ENCODE measurements around the gene BEX3.
A peak's percentile ranks its signal among the peaks of the same experiment; 100 is the strongest.
"Not testable (repeated sequence)": the region's sequence is repeated elsewhere in the genome, so short reads cannot be mapped to it uniquely, and the experiment has no call there.

Gene BEX3

DNA sequence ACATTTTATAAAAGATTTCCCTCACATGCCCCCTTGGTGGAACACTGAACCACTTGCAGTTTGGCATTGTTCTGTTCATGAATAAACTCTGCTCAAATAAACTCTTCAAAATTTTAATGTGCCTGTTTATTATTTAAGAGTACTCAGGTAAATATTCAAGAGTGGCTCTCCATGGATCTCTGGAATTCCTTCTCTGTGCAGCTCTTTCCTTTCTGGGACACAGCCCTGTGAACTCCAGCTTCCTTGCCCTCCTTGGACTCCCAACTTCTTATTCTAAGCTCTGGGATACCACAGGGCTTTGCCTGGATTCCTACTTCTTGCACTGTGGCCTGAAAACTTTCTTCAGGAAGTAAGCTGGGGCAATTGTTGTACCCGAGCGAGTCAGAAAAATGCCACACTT is 8.3 kb downstream of the BEX3 start:
- no peak for DNase-seq

- DNase-seq, result not testable (repeated sequence)
Measured at GRCh38 chrX:103385283-103385830, 9.0 kb downstream of the BEX3 start.

DNA sequence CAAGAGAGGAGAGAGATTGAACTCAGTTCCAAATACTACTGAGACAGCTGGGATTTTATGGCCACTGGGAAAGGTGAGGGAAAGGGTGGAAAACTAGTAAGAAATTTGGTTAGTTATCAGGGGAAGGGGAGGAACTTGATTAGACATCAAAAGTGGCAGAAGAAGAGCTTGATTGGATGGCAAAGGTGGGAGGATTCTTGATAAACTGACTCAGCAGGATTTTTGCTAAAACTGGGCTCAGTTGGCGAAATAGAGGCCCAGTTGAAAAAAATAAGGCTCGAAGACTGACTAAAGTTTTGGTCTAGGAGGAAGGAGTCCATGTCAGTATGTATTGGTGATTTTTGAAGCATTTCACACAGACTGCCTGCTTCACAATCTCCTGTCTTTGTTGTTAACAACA is 10.0 kb downstream of the BEX3 start:
- DNase-seq, result no peak

DNA sequence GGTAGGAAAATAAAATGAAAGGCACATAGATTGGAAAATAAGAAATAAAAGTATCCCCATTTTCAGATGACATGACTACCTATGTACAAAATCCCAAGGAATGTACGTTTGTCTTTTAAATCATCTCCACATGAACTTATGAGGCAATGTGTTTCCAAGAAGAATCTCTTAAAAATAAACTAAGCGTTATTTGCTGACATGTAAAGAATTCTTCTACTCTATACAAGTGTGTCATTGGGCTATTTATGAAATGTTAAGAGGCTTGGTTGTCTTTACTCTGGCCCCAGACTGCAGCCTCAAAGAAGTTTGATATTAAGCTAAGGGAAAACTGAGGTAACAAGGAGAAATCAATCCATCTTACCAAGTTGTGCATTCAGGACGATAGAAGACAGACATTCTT is 17.1 kb downstream of the BEX3 start:
- no peak for DNase-seq

GRCh38 chrX:103396186-103396585 is 19.8 kb downstream of the BEX3 start:
- DNase-seq, result peak; percentile 59

- DNase-seq, result no peak
Measured at GRCh38 chrX:103396660-103397059, 20.3 kb downstream of the BEX3 start.

GRCh38 chrX:103397707-103398106 is 21.4 kb downstream of the BEX3 start:
- no peak for DNase-seq

DNA sequence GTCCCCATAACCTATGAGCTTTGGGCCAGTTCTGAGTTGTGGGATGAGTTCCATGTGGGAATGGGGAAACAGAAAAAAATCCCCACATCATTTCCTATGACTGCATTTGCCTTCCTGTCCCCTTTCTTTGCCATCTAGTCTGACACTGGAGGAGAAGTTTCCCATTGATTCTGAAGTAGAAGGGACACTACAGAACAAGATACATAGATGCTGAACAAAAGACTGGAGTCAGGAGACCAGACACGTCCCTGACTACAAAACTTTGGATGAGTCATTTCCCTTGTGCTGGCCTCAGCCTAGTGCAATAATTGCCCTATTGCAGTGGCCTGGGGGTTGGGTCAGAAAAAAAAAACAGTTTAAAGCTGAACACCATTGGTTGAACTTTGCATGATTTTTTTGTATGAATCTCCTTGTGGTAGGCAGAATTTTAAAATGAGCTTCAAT is 22.1 kb downstream of the BEX3 start:
- peak; percentile 87 for DNase-seq

GRCh38 chrX:103399744-103400143 is 23.4 kb downstream of the BEX3 start:
- DNase-seq, result peak; percentile 43

DNA sequence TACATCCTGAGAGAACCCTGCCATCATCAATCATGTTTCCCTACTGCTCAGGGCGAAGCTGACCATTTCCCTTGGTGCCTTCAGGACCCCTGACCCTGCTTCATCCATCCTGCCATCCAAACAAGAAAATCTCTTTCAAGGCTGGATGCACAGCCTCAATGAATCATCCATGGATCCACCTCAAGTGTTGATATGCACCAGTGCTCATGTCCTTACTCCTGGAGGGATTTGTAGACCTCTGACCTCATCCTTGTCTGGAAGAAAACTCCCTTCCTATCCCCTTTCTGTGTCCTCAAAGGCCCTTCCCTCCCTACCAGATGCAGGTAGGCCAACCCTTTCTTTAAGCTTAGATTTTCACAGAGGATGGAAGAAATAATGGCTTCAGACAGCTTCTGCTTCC is 24.6 kb downstream of the BEX3 start:
- DNase-seq, result no peak

DNA sequence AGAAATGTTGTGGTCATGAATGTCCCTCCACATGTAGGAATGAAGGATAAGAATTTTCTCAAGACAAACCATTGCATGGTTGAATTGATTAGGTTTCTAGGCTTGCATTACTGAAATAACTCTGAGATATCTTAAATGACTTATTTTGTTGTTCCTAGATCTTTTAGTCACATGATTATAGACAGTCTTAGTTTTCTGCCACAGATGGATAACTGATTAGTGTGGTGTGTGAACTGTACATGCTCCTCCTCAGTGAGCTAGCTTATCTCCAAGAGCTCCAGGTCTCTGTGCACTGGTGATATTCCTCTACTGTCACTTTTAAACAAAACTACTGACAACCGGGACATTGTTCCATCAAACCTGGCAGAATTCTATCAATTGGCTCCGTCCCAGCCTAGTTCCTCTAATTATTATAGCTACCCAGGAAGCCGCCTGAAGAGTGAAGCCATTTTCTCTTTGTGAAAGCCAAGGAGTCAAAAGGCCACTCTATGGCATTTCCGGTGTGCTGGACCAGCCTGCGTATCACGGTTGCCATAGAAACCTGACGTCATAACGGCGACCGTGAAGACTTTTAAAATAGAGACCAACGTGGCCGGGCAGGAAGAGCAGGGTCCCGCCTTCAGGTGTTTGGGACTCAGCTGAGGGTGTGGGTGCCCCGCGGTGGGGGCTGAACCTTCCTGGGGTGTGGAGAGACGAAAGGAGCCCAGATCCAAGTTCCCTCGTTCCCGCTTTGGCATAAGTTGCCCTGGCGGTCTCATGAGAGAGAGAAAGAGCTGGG is 28.1 kb downstream of the BEX3 start:
- DNase-seq, result peak; percentile 78

GRCh38 chrX:103405009-103405333 is 28.6 kb downstream of the BEX3 start:
- DNase-seq, result no peak

DNA sequence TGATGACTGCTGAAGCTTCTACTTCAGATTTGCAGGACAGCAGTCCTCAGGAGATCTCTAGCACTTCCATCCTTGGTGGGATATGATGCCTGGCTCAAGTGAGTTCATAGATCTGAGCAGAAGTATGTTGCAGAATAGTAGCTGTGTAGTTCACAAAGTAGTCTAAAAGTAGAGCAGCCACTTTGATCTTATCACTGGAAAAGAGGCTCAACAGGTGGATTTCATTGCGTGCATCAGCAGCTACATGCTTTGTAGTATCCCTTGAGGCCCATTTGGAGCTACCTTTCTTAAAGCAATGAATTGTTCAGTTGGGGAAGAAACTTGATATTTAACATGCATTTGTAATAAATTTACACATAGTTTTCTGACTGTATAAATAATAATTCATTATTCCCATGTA is 29.9 kb downstream of the BEX3 start:
- no peak for DNase-seq

DNA sequence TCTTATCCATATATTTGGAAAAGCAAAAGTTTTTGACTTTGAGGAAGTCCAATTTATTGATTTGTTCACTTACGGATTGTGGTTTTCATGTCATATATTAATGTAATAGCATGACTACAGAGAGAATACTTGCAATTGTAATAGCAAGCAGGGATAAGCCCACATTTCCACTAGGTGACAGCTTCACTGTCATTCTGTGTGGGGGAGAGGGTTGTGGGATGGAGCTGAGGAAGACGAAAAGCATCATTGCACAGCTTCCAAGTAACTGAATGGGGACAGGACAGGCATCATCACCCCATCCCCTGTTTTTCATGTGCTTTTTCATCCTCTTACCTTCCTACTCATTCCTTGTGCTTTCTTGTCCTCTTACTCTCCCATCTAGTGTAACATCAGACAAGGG is 31.4 kb downstream of the BEX3 start:
- no peak for DNase-seq

DNA sequence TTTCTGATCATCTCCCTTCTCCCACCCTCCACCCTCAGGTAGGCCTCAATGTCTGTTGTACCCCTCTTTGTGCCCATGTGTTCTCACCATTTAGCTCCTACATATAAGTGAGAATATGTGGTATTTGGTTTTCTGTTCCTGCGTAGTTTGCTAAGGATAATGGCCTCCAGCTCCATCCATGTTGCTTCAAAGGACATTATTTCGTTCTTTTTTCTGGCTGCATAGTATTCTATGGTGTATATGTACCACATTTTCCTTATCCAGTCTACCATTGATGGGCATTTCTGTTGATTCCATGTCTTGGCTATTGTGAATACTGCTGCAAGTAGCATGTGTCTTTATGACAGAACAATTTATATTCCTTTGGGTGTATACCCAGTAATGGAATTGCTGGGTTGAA is 35.4 kb downstream of the BEX3 start:
- not testable (repeated sequence) for DNase-seq

- no peak for DNase-seq
Measured at GRCh38 chrX:103413705-103414387, 37.5 kb downstream of the BEX3 start.

DNA sequence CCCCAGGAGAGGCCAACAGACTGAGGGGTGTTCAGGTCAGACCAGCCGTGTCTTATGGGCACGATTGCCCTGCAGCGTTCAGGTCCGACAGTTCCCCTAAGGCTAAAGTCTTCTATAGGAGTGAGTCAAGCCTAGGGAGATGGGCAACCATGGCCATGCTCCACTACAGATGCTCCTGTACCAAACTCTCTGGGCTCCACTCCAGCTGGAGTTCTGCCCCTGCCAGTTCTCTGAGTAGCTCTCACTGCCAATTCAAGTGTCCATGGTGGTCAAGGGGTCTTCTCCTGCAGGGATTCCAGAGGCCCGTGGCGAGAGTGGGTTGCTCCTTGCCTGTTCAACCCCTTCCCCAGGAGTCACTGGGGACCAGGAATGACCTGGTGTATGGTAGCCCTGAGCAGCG is 38.2 kb downstream of the BEX3 start:
- no peak for DNase-seq

DNA sequence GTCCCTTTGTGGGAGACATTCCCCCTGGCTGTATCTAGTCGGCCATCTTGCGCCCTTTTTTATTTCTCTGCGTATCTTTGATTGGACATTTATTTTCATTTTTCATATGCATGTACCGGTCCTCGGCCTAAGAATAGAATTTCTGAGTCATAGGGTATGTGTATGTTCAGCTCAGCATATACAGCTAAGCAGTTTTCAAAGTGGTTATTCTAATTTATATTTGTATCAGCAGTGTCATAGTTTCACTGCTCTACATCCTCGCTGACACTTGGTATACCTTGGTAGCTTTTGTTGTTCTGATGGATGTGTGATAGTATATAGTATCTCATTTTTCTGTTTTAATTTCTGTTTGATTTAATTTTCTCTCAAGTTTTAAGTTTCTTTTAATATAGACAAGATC is 38.7 kb downstream of the BEX3 start:
- no peak for DNase-seq

GRCh38 chrX:103415528-103415927 is 39.2 kb downstream of the BEX3 start:
- no peak for DNase-seq

DNA sequence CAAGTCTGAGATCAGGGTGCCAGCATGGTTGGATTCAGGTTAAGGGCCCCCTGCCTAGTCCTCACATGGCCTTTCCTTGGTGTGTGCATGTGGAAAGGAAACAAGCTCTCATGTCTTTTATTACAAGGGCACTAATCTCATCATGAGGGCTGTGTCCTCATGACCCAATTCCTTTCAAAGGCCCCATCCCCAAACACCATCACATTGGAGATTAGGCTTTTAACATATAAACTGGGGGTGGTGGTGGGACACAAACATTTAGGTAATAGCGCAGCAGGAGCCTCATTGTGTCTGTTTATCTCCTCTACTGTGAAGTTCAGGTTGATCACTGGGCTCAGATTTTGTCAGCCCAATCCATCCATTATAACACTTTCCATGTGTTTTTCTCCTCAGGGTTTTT is 41.0 kb downstream of the BEX3 start:
- DNase-seq, result no peak

- no peak for DNase-seq
Measured at GRCh38 chrX:103417933-103418332, 41.6 kb downstream of the BEX3 start.

GRCh38 chrX:103418811-103419340 is 42.5 kb downstream of the BEX3 start:
- no peak for DNase-seq

DNA sequence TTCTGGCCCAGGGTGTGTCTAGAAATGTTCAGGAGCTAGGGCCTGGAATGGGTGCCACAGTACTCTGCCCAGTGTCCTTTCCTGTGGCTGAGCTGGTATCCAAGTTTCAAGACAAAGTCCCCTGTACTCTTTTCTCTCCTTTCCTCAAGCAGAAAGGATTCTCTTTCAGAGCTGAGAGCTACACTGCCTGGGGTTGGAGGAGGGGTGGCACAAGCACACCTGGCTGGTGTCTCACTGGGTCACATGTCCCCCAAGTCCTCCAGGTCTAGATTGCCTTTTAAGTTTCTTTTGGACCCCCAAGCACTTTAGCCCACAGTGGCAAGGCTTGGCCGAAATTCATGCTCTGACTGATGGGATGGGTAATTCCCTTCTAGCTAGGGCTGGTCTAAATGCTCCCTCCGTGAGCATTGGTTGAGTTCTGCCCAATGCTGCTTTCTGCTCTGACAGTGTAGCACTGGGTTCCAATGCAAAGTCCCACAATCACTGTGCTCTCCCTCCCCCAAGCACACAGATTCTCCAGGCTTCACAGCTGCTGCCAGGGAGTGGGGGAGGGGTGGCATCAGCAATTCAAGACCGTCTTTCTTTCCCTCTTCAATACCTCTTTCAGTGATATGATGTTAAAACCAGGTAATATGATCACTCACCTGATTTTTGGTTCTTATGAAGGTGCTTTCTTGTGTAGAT is 47.8 kb downstream of the BEX3 start:
- DNase-seq, result no peak
